Lower leg skin (tissue), 4 donors: ENCODE results near the gene LDLRAD3. TPM values are rescaled to one million over a fixed set of nuclear protein-coding genes. Genes with fewer than 3 reads are reported as not detected.

ENCODE experiments used
- DNase-seq, 2 donors: peaks; one replicate each; pipeline ENCODE4 v3.0.0-alpha.2; 2019; ENCODE audit warnings: low spot score in 2 of 2
- H3K4me3 ChIP-seq: fragments of 200-600 bp; sonication (generic); 2 replicates; pipeline ENCODE4 v1.5.1; 2017; ENCODE audit warnings: mild to moderate bottlenecking, low read depth; ENCODE audit not compliant: poor library complexity, severe bottlenecking
- POLR2A ChIP-seq, 2 donors: fragments of 450-650 bp; IDR thresholded peaks; one replicate each; pipeline ENCODE4 v1.6.1; 2016 to 2017; ENCODE audit warnings: antibody characterized with exemption in 2 of 2, mild to moderate bottlenecking in 1 of 2, moderate library complexity in 1 of 2
- WGBS, 2 donors: methylation state at CpG; one replicate each; pipeline ENCODE4 v1.1.5; 2018; 5-methylcytosine and 5-hydroxymethylcytosine counted together
- intact Hi-C: fragments of 100-400 bp; cut with DNase I; formaldehyde crosslinking; loops from one replicate; pipeline ENCODE4 v1.15.0; 2023; ENCODE audit warnings: low total_unique reads
- total RNA-seq, 4 donors: library from RNA; depleted of rRNA; stranded (reverse); fragments of >200 nt; gene quantifications; one replicate each; pipeline ENCODE4 v1.1.0, GENCODE V29; 2016
- TF ChIP-seq, protein P1 (sequence below), 3 donors: fragments of 450-650 bp; IDR thresholded peaks; one replicate each; pipeline ENCODE4 v1.5.1; 2016; ENCODE audit warnings: antibody characterized with exemption in 3 of 3, mild to moderate bottlenecking in 3 of 3, moderate library complexity in 2 of 3

The LDLRAD3 gene
- total RNA-seq, 4 donors from 2014 or later = 18.6 to 42.6 (median 25.5) TPM

DNA sequence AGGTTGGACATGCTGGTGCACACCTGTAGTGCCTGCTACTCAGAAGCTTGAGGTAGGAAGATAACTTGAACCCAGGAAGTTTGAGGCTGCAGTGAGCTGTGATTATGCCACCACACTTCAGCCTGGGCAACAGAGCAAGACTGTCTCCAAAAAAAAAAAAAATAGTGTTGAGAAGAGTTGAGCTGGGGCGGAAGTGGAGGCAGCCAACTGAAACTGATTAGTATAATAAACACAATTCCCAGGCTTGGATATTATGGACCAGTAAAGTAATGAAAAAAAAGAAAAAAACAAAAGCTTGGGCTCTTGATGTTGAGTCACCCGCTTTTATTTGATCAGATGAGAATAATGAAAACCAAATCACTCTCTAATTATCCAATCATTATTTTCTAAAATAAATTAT lies 21.0 kb downstream of the LDLRAD3 start:
- 65 to 72% methylated on average over 2 of the region's 2 CpGs for WGBS, 2 donors
- TF ChIP-seq POLR2A (IDR thresholded peaks at IDR 0.05) = no peak
- TF ChIP-seq, protein P1, sequence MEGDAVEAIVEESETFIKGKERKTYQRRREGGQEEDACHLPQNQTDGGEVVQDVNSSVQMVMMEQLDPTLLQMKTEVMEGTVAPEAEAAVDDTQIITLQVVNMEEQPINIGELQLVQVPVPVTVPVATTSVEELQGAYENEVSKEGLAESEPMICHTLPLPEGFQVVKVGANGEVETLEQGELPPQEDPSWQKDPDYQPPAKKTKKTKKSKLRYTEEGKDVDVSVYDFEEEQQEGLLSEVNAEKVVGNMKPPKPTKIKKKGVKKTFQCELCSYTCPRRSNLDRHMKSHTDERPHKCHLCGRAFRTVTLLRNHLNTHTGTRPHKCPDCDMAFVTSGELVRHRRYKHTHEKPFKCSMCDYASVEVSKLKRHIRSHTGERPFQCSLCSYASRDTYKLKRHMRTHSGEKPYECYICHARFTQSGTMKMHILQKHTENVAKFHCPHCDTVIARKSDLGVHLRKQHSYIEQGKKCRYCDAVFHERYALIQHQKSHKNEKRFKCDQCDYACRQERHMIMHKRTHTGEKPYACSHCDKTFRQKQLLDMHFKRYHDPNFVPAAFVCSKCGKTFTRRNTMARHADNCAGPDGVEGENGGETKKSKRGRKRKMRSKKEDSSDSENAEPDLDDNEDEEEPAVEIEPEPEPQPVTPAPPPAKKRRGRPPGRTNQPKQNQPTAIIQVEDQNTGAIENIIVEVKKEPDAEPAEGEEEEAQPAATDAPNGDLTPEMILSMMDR (IDR thresholded peaks at IDR 0.05) = no peak
- no peak overlapping the region for H3K4me3 ChIP-seq
- intact Hi-C loops = no loop called here
- no peak for DNase-seq

DNA sequence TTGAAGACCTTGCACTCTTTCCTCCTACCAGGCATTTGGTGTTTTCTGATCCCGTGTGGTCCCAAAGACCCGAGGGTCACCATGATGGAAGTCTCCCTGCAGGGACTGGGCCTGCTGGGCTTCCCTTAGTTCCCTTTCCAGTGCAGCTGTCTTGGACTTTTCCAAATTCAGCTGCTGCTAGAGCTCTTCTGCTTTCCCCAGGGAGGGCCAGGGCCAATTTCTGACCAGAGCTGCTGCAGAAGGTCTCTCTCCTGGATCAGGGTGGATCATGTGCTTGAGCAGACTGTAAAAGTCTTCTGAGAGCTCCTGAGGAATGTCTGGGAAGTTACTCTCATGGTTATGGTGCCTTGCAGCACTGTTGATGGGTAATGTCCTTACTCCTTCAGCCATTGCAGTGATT lies 23.2 kb downstream of the LDLRAD3 start:
- TF ChIP-seq, protein P1 (IDR thresholded peaks at IDR 0.05) = no peak
- TF ChIP-seq POLR2A (IDR thresholded peaks at IDR 0.05) = no peak
- no peak for DNase-seq
- WGBS, 2 donors = 81 to 87% methylated on average over 2 of the region's 2 CpGs
- intact Hi-C loops = no loop called here
- no peak overlapping the region for H3K4me3 ChIP-seq

GRCh38 chr11:35968386-35969088 lies 24.7 kb downstream of the LDLRAD3 start:
- TF ChIP-seq, protein P1 (IDR thresholded peaks at IDR 0.05) = no peak
- TF ChIP-seq POLR2A (IDR thresholded peaks at IDR 0.05) = no peak
- no peak for DNase-seq
- no peak overlapping the region for H3K4me3 ChIP-seq
- intact Hi-C loops = no loop called here
- WGBS, 2 donors = 76 to 80% methylated on average over 10 of the region's 10 CpGs

DNA sequence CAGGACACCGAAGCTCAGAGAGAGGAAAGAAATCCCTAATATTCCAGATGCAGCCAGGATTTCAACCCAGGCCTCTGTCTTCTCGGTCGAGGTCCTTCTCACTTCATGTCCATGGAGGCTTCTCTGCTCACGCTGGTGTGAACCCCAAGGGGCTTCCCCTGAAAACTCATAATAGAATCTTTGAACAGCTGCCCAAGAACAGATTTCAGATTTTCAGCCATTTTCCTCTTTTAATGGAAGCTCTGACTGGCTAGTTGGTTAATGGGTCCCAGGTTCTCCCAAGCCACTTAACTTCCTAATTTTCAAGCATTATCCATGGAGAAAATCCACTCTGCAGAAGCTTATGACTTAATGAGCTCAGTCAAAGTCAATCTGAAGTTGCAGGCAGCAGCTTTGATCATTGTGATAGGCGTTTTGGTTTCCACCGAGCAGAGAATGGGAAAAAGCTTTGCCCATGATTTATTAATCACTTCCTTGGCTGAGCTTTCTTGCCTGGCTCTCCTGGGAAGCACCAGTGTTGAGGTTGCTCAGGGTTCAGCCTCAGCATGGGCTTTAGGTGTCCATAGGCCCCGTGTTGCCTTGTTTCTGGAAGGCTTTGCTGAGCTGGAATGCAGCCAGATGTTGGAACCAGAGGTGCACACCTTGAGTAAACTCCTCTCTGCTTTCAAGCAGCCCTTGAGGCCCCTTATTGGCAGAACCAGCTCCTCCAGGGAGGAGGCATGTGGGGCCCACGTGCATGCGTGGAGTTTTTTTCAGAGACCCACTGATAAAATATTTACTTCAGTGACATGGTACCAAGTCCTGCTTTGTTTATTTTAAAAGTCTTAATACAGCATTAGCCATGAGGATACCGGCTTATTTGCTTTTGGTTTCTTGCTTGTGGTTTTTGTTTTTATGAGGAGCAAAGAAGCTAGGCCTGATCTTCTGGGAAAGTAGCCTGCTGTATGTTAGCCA lies 25.5 kb downstream of the LDLRAD3 start:
- WGBS, 2 donors = 58 to 63% methylated on average over 10 of the region's 10 CpGs
- TF ChIP-seq, protein P1 (IDR thresholded peaks at IDR 0.05) = no peak
- no peak for TF ChIP-seq POLR2A (IDR thresholded peaks at IDR 0.05)
- intact Hi-C loops = loop anchor here (5.0 kb wide), 1 partner anchor 538 kb away; no protein-coding TSS in a partner anchor
- no peak overlapping the region for H3K4me3 ChIP-seq
- DNase-seq = no peak

- no peak for TF ChIP-seq POLR2A (IDR thresholded peaks at IDR 0.05)
- TF ChIP-seq, protein P1 (IDR thresholded peaks at IDR 0.05) = no peak
- DNase-seq = no peak
- no peak overlapping the region for H3K4me3 ChIP-seq
- WGBS, 2 donors = 75 to 86% methylated on average over 3 of the region's 3 CpGs
- intact Hi-C loops = loop anchor here (5.0 kb wide), 1 partner anchor 537 kb away; no protein-coding TSS in a partner anchor
These were observed 26.6 kb downstream of the LDLRAD3 start for GRCh38 chr11:35970445-35970844.
